Right ventricle myocardium inferior (tissue), 1 donor: ENCODE results near the gene PIK3R5. TPM values are rescaled to one million over a fixed set of nuclear protein-coding genes. Genes with fewer than 3 reads are reported as not detected.
"Not testable (repeated sequence)": the region's sequence is repeated elsewhere in the genome, so short reads cannot be mapped to it uniquely, and the experiment has no call there.

Experiments used
- ATAC-seq: fragments of 200-7000 bp; cut with Tn5 transposase; one replicate; pipeline ENCODE4 v1.9.1; 2020; ENCODE audit warnings: mild to moderate bottlenecking, moderate library complexity
- DNase-seq: peaks from one replicate; pipeline ENCODE4 v3.0.0; 2021; ENCODE audit errors: missing footprints
- intact Hi-C: fragments of 100-400 bp; cut with DNase I; formaldehyde crosslinking; loops from one replicate; pipeline ENCODE4 v1.11.0; 2022
- total RNA-seq: library from RNA; stranded (reverse); fragmentation: NEBNext Ultra II Directional; extraction: Animal tissue kit (Norgen Biotek cat#: 25700); gene quantifications from one replicate; pipeline ENCODE4 v1.2.1, GENCODE V29; 2021
- donor health status: DM: no; HTN: yes; CAD: no; lungs with severe emphysema.

The PIK3R5 gene
- total RNA-seq, 1 donor from 2014 or later: 2.8 TPM

DNA sequence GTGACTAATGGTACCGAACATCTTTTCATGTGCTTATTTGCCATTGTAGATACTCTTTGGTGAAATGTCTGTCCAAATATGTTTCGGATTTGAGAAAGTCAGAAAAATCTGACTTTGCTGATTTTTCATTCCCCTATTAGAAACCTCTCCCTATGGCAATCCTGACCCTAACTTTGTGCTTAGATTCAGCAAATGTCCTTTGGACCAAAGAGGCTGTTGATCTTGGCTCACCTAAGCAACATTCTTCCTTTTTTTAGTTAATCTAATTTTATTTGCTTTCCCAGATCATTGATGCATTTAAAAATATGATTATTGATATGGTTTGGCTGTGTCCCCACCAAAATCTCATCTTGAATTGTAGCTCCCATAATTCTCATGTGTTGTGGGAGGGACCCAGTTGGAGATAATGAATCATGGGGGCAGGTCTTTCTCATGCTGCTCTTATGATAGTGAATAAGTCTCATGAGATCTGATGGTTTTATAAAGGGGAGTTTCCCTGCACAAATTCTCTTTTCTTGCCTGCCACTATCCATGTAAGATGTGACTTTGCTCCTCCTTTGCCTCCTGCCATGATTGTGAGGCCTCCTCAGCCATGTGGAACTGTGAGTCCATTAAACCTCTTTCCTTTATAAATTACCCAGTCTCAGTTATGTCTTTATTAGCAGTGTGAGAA is 22.9 kb upstream of the PIK3R5 start:
- DNase-seq, ATAC-seq, intact Hi-C loops: not testable (repeated sequence)

DNA sequence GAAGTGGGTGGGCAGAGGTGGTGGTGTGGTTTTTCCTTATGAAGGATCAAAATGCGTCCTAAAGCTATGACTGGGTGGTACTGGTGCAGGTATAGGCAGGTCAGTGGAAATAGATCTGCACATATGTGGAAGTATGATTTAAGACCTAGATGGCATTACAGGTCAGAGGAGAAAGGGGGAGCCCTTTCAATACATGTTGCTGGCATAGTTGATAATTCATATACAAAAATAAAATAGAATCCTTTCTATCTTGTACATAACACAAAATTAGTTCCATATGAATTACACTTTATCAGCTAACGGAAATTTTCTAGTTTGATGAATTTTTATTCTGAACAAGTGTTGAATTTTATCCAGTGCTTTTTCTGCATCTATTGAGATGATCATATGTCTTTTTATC is 20.8 kb upstream of the PIK3R5 start:
- ATAC-seq (no peak), DNase-seq (no peak)
- intact Hi-C loops: no loop called here

DNA sequence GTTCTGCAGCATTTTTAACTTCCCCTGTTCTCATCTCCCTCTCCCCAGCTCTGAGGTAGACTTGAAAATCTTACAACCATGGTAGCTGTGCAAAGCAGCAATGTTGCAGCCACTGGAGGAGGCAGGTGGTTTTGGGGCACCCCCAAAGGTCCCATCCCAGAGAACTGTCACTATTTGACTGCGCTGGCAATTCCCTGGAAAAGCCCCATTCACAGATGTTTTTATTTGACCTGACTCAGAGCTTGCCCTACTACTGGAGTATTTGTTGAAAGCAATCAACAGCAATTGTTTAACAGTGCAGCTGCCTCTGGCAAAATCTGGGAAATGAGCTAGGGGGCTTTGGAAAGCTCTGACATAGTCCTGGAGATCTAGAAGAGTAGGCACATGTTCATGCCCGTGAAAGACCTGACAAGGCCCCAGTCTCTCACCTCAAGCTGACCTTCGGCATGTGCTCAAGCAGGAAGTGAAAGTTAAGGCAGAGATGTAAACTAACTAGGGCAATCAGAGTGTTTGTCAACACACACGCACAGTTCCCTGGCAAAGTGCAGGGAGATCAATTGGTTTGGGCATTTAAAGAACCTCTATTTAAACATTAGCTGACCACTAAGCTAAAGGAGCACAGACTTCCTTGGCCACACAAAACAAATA is 19.7 kb upstream of the PIK3R5 start:
- DNase-seq: no peak
- no peak for ATAC-seq
- intact Hi-C loops: no loop called here

DNA sequence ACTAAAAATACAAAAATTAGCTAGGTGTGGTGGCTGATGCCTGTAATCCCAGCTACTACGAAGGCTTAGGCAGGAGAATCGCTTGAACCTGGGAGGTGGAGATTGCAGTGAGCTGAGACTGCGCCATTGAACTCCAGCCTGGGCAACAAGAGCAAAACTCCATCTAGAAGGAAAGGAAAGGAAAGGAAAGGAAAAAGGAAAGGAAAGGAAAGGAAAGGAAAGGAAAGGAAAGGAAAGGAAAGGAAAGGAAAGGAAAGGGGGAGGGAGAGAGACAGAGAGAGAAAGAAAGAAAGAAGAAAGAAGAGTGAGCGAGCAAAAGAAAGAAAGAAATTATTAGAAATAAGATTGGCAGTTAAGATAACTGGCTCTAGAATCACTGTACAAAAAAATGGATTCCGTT is 18.7 kb upstream of the PIK3R5 start:
- ATAC-seq, DNase-seq, intact Hi-C loops: not testable (repeated sequence)

DNA sequence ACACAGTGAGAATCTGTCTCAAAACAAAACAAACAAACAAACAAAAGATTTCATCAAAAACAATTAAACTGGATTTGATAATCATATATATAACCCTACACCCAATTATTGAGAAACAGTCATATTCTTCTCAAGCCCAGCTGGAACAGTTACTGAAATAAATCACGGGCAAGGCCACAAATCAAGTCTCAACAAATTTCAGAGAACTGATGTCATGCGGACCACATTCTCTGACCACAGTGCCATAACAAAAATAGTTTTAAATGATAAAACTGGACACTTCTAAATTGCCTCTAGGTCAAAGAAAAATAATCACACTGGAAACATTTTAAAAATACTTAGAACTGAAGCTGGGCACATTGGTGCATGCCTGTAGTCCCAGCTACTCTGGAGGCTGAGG is 15.9 kb upstream of the PIK3R5 start:
- intact Hi-C loops: no loop called here
- ATAC-seq: no peak
- DNase-seq: no peak

DNA sequence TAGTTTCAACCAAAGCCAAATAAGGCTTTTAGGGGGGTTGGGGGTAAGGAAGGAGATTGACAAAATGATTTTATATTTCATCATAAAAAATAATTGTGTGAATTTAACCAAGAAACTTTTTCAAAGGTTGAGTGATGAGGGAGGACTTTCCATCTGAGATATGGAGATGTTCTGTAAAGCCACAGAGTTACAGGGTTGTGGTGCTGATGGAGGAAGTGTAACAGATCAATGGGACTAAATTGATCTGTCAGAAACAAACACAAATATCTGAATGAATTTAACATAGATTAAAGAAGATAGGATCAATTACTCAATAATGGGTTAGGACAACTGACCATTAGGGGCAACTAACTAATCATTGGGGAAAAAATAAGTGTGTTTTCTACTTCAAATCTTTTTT is 14.2 kb upstream of the PIK3R5 start:
- no peak for ATAC-seq
- intact Hi-C loops: no loop called here
- DNase-seq: no peak

DNA sequence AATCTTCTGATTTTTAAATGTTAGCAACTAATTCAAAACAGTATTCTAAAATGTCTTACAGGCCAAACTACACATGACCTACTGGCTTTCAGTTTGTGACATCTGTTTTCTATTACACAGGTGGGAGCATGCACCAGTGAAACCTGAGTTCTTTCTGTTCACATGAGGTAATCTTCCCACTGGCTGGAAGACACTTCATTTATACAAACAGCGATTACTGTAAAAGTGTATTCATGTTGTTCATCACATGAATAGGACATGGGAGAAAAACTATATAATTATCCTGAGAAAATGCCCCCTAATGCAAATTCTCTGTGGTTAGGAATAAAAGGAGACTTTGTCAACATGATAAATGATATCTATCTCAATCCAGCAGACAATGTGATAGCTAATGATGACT is 11.1 kb upstream of the PIK3R5 start:
- intact Hi-C loops: no loop called here
- DNase-seq (no peak), ATAC-seq (no peak)

DNA sequence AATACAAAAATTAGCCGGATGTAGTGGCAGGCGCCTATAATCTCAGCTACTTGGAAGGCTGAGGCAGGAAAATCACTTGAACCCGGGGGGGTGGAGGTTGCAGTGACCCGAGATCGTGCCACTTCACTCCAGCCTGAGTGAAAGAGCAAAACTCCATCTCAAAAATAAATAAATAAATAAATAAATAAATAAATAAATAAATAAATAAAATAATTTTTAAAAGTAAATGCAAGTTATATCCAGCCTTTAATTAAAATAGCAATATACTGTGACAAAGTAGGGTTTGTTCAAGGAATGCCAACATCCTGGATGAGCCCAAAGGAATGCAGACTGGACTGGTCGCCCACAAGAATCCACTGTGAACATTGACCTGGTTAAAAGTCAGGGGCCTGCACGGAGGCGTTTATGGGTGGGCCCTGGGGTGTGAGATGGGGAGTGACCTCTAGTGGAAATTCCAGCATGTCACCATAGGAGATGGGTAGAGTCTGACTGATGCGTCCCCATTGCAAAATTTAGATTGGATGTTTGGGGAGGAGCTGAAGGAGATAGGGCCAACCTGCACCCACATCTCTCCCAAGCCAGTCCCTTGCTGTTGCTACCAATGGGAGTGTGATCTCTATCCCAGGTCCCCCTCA is 9.7 kb upstream of the PIK3R5 start:
- DNase-seq (no peak), ATAC-seq (no peak)
- intact Hi-C loops: no loop called here

DNA sequence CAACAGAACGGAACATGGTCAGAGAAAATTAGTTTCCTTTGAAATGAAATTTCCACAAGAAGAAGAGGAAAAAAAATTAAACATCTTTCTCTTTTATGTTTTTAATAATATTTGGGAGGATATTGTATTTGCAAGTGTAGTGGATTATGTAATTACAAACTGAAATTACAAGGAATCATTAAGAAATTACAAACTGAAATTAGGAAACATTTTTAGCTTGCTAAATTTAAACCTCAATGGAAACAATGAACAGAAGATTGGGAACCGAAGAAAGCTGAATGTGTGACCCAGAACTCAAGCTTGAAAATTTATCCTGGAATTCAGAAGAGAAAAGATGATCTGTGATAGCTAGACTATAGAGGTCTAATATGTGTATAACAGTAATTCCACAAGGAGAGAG is 4.4 kb upstream of the PIK3R5 start:
- no peak for DNase-seq
- intact Hi-C loops: no loop called here
- ATAC-seq: no peak

DNA sequence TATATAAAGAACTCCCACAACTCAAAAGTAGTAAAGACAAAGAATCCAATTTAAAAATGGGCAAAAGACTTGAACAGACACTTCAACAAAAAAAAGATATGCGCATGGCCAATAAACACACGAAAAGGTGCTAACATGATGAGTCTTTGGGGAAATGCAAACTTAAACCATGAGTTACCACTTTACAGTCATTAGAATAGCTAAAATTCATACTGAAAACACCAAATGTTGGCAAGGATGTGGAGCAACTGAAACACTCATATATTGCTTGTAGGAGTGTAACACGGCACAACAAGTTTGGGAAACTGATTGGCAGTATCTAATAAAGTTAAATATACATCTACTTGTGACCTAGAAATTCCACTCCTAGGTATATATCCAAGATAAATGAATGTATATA is 3.0 kb upstream of the PIK3R5 start:
- no peak for ATAC-seq
- DNase-seq: no peak
- intact Hi-C loops: no loop called here

DNA sequence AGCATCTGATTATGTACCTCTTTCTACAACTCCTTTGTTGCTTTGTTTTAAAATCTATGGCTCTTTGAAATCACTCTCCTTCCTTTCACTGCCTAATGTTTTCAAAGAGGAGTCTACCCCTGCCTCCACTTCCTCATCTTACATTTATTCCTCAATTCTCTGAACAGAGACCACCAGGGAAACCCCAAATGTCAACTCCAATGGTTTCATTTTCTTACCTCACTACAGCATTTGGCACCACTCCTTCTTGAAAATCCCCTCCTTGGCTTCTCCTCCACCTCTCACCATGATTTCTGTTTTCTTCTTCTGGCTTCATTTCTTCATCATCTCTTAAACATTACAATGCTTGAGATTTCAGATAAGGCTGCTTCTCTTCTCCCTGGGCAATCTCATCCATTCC is 2.4 kb upstream of the PIK3R5 start:
- DNase-seq: no peak
- no peak for ATAC-seq
- intact Hi-C loops: no loop called here

DNA sequence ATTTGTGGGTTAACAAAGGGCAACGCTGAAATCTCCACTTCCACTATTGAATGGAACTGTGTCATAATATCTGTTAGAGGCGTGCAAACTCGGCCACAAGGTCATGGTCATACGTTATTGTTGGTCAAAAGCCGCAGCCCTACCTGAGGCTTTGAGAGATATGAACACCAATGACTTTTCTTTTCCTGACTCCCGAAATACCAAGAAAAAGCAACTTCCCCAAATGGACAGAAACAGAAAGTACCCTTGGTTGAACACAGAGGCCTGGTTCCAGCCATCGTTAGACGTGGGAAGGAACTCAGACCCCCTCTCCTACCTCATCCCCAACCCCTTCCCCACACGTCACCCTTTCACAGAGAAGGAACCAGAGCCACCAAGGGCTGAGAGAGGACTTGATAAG is 1.4 kb upstream of the PIK3R5 start:
- DNase-seq (no peak), ATAC-seq (peak; percentile 33)
- intact Hi-C loops: no loop called here

DNA sequence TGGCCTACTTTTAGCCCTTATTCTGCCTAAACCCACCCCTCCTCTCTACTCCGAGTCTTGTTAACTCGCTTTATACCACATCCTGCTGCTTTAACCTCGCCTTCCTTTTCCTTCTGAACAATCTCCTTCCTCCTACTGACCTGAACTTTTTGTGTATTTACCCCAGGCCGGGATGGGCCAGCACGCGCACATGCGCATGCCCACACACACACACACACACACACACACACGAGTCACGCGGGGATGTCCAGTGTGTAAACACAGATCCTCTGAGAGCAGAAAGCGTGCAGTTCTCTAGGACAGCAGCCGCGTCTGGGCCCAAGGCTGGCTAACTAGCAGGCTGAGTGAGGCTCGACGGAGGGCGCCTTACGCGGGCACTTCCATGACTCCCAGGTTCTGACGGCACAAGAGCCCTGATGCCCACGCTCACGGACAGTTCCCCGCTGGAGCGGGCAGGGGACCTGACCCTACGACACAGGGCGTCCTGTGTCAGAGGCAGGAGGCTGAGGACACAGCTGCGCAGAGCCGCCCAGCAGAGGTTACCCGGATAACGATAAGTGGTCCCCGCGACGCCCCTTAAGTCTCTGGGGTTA is 610 bp downstream of the PIK3R5 start:
- DNase-seq (peak; percentile 82), ATAC-seq (peak; percentile 47)
- intact Hi-C loops: no loop called here

DNA sequence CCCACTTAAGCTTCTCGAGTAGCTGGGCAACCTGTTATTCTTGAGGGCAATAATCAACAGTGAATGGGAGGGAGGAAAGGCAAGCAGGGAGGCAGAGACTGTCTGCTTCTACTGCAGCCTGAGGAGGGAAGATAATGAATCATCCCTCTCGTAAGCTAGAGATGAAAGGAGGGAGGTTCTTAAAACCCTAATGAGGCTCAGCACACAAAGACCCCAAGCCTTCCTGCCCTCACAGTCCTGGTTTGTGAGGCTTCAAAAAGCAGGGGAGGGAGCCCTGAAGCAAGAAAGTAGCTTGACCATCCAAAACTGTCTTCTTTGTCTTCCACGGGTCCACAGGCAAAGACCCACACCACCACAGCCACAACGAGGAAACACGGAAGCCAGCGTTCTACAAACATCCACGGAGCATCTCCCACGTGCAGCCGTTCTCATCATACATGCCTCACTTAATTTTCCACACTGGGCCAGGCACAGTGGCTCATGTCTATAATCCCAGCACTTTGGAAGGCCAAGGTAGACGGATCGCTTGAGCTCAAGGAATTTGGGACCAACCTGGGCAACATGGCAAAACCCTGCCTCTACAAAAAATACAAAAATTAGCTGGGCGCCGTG is 1.8 kb downstream of the PIK3R5 start:
- DNase-seq: no peak
- ATAC-seq: no peak
- intact Hi-C loops: no loop called here

DNA sequence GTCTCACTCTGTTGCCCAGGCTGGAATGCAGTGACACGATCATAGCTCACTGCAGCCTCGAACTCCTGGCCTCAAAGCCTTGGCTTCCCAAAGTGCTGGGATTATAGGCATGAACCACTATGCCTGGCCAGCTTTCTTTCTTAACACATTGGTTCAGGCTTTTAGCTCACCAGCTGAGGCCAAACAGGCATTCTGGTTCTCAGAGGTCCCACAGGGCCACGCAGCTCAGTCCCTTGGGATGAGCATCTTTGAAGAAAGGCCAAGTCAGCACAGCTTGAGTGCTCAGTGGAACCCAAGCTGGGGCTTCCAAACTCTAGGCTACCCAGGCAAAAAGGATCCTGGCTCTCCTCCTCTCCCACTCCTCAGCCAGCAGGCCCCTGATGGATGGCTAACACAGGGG is 2.5 kb downstream of the PIK3R5 start:
- intact Hi-C loops: no loop called here
- DNase-seq: no peak

DNA sequence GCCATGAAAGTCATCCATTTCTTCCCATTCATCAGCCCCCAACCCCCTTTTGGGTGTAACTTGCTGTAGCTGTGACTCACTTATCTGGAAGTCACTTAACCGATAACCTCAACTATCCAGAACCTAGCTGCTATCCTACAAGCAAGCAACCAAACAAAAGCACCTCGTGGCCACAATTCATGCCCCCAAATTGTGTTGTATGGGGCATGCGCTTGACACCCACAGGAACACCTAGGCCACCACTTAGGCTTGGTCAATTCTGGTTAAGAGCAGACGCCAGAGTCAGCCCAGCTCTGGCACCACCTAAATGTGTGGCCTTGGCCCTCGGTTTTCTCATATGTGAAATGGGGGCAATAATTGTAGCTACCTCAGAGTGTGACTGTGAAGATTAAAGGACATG is 3.7 kb downstream of the PIK3R5 start:
- no peak for DNase-seq
- no peak for ATAC-seq
- intact Hi-C loops: no loop called here

More for the DNA sequence above, 2.5 kb downstream of the PIK3R5 start:
- ATAC-seq: no peak

DNA sequence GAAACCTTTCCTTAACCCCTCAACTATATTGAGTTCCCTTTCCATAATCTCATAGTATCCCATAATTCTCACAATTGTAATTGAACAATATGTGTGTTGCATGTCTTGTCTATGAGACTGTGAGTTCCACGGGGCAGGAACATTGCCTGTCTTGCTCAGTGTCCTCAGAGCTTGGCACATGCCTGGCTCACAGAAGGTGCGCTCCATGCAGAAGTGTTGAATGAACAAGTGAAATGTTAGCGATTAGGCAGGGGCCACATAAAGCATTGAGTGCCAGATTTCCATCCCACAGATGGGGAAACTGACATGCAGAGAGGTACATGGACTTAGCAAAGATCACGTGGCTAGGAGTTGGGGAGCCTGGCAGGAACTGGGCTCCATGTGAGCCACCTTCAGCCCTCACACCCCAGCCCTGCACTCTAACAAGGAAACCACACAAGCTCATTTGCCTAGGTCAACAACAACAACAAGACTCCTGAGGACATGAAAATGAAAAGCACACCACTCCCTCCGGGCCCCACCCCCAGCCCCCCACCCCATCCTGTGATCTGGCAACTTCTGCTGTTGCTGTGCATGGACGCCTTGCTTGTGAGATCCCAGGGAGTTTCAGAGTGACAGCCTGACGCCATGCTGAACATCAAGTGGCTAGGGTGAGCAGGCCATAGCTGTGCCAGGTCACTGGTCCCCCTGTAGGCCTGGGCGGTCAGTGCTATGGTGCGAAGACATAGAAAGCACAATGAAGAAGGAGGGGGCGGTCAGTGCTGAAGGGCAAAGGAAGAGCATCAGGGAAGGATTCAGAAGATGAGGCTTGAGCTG is 5.0 kb downstream of the PIK3R5 start:
- intact Hi-C loops: no loop called here
- ATAC-seq (no peak), DNase-seq (no peak)

DNA sequence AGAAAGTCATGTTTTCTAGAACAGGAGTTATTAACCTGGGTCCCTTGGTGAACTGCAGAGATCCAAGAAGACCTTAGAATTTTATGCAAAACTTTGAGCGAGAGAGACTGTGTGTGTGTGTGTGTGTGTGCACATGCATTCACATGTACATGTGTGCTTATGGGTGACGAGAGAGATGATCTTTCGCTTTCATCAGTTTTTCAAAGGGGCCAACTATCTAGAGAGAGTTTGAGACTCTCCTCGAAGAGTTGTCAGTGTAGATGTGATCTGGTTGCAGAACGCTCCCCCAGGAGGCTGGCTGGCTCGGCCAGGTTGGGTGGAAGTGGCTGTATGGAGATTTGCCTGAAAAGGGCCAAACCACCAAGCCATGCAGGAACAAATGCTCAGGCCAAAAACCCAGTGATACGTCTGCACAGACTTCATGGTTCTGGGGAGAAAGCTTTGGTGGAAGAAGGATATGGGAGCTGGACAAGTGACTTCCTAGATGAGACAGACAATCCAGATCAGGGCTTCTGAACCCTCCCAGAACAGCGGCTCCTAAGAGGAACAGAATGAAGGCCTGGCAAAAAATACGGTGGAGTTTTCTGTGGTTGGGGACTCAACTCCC is 6.1 kb downstream of the PIK3R5 start:
- intact Hi-C loops: no loop called here
- DNase-seq: no peak
- no peak for ATAC-seq
